ENCODE results near the gene MFSD2B.
A peak's percentile ranks its signal among the peaks of the same experiment; 100 is the strongest.
"Not testable (repeated sequence)": the region's sequence is repeated elsewhere in the genome, so short reads cannot be mapped to it uniquely, and the experiment has no call there.

MFSD2B gene

GRCh38 chr2:24020244-24020643 is 10.4 kb downstream of the MFSD2B start:
- no peak for FAIRE-seq

GRCh38 chr2:24021122-24021998 is 11.5 kb downstream of the MFSD2B start:
- no peak for FAIRE-seq

- FAIRE-seq, result no peak
Observed at GRCh38 chr2:24022324-24022974, 12.6 kb downstream of the MFSD2B start.

GRCh38 chr2:24022975-24023575 is 13.2 kb downstream of the MFSD2B start:
- no peak for FAIRE-seq

- FAIRE-seq, result no peak
Observed at GRCh38 chr2:24024018-24024417, 14.1 kb downstream of the MFSD2B start.

- no peak for FAIRE-seq
Observed at GRCh38 chr2:24024996-24025663, 15.2 kb downstream of the MFSD2B start.

GRCh38 chr2:24026233-24026632 is 16.3 kb downstream of the MFSD2B start:
- no peak for FAIRE-seq

GRCh38 chr2:24038786-24039499 is 29.1 kb downstream of the MFSD2B start:
- no peak for FAIRE-seq

GRCh38 chr2:24040511-24040910 is 30.6 kb downstream of the MFSD2B start:
- no peak for FAIRE-seq

- not testable (repeated sequence) for FAIRE-seq
Observed at GRCh38 chr2:24043133-24043532, 33.2 kb downstream of the MFSD2B start.

GRCh38 chr2:24045511-24046508 is 35.9 kb downstream of the MFSD2B start:
- FAIRE-seq, result no peak

- no peak for FAIRE-seq
Observed at GRCh38 chr2:24046599-24046929, 36.7 kb downstream of the MFSD2B start.

- FAIRE-seq, result peak; percentile 94
Observed at GRCh38 chr2:24046930-24047702, 37.2 kb downstream of the MFSD2B start, which contains the start of gene WDCP. TSS of gene WDCP (minus strand) at chr2:24047391. CDS start at chr2:24039494, 7,897 bp downstream.

- no peak for FAIRE-seq
Observed at GRCh38 chr2:24047703-24048033, 37.8 kb downstream of the MFSD2B start.

- FAIRE-seq, result no peak
Observed at GRCh38 chr2:24048769-24049484, 39.0 kb downstream of the MFSD2B start.

- no peak for FAIRE-seq
Observed at GRCh38 chr2:24049485-24050021, 39.7 kb downstream of the MFSD2B start, which contains the start of gene FKBP1B. TSS of gene FKBP1B (plus strand) at chr2:24049741. CDS start at chr2:24049850, 109 bp downstream.

GRCh38 chr2:24050041-24050979 is 40.4 kb downstream of the MFSD2B start:
- no peak for FAIRE-seq

GRCh38 chr2:24051833-24052232 is 41.9 kb downstream of the MFSD2B start:
- FAIRE-seq, result no peak
